Measurements from ENCODE around the gene ATP5PO.
"Not testable (repeated sequence)": the region's sequence is repeated elsewhere in the genome, so short reads cannot be mapped to it uniquely, and the experiment has no call there.

Gene ATP5PO

DNA sequence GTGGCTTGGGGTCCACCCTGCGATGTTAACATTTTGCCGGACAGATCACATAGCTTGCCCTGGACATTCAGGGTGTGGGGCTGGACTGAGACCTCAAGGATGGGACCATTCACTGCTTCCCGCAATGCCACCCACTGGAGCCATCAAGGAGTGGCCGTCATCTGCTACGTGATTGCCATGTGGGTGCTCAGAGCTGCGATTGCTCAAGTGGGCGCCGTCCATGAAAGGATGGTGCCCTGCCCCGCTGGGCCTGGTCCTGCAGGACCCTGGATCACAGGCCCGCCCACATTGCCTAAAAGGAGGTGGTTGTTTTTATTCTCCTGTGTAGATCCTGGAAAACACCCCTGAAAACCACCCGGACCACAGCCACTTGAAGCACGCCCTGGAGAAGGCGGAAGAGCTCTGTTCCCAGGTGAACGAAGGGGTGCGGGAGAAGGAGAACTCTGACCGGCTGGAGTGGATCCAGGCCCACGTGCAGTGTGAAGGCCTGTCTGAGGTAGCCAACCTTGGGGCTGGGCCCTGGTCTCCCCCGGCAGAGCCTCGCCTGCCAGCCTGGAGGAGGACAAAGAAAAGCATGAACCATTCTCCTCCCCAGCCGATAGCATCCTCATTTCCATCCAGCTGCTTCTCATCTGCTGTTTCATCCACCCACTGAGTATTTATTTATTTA, 40.4 kb downstream of the ATP5PO start:
- TF ChIP-seq, protein P1, sequence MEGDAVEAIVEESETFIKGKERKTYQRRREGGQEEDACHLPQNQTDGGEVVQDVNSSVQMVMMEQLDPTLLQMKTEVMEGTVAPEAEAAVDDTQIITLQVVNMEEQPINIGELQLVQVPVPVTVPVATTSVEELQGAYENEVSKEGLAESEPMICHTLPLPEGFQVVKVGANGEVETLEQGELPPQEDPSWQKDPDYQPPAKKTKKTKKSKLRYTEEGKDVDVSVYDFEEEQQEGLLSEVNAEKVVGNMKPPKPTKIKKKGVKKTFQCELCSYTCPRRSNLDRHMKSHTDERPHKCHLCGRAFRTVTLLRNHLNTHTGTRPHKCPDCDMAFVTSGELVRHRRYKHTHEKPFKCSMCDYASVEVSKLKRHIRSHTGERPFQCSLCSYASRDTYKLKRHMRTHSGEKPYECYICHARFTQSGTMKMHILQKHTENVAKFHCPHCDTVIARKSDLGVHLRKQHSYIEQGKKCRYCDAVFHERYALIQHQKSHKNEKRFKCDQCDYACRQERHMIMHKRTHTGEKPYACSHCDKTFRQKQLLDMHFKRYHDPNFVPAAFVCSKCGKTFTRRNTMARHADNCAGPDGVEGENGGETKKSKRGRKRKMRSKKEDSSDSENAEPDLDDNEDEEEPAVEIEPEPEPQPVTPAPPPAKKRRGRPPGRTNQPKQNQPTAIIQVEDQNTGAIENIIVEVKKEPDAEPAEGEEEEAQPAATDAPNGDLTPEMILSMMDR (IDR thresholded peaks at IDR 0.05; ENCODE audit: low read depth, low read length) = no peak
- H3K4me3 ChIP-seq (replicated peaks in 1 of 2; ENCODE audit: low read depth in 2 of 2, low read length in 2 of 2) = no peak overlapping the region
- DNase-seq (ENCODE audit: low read depth in 2 of 2) = no peak

DNA sequence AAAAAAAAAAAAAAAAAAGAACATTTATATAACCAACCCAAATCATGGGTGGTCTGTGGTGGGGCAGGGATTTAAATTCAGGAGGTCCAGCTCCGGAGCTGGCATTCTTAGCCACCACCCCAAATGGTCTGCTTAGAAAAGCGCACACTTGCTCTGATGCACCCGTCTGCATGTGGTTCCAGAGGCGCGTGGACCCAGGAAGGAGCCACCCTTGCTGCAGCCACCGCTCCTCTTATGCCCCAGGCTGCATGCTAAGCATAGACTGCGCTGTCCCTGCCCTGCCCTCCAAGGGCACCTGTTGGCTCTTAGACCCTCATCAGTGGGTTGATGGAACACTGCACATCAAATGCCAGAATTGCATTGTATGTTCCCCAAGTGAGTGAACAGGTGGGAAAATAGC, 41.4 kb downstream of the ATP5PO start:
- TF ChIP-seq, protein P1 (IDR thresholded peaks at IDR 0.05; ENCODE audit: low read depth, low read length) = no peak
- no peak for DNase-seq (ENCODE audit: low read depth in 2 of 2)
- H3K4me3 ChIP-seq (replicated peaks in 1 of 2; ENCODE audit: low read depth in 2 of 2, low read length in 2 of 2) = no peak overlapping the region

DNA sequence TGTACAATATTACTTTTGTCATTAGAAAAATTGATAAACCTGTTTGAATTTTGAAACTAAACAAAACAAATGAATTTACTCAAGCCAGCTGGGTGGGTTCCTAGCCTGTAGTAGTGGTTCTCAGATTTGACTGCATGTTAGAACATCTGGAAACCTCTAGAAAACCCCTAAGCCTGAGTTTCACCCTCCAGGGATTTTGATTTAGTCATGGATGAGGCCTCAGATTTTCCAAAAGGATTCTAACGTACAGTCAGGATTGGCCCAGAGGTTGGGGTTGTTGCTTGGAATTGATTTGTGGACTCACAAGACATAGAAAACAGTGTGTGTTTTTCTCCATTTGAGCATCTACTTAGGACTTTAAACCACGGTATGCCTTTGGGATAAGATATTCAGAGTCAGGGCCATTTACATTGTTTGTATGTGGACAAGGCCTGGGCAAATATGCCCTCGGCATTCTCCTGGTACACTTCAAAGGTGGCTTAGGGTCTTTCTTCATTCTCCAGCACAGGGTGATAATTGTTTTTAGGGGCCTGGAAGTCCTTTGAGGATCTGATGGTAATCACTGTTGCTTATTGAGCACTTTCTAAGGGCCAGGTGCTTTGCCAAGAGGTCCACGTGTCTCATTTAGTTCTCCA, 42.6 kb downstream of the ATP5PO start:
- H3K4me3 ChIP-seq (replicated peaks in 1 of 2; ENCODE audit: low read depth in 2 of 2, low read length in 2 of 2) = no peak overlapping the region
- no peak for DNase-seq (ENCODE audit: low read depth in 2 of 2)
- TF ChIP-seq, protein P1 (IDR thresholded peaks at IDR 0.05; ENCODE audit: low read depth, low read length) = no peak

DNA sequence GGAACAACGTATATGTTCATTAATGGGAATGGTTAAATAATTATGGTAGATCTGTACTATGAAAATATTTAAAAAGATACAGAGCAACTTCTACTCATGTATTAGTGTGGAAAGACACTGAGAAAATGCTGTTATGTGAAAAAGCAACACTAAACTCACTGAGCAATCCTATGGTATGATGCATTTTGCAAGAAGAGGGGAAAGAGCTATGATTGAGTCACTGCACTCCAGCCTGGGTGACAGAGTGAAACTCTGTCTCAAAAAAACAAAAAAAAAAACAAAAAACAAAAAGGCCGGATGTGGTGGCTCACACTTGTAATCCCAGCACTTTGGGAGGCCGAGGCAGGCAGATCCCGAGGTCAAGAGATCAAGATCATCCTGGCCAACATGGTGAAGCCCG, 44.4 kb downstream of the ATP5PO start:
- DNase-seq (ENCODE audit: low read depth in 2 of 2) = peak; percentile 19 to 61
- no peak overlapping the region for H3K4me3 ChIP-seq (replicated peaks in 1 of 2; ENCODE audit: low read depth in 2 of 2, low read length in 2 of 2)
- TF ChIP-seq, protein P1 (IDR thresholded peaks at IDR 0.05; ENCODE audit: low read depth, low read length) = no peak

DNA sequence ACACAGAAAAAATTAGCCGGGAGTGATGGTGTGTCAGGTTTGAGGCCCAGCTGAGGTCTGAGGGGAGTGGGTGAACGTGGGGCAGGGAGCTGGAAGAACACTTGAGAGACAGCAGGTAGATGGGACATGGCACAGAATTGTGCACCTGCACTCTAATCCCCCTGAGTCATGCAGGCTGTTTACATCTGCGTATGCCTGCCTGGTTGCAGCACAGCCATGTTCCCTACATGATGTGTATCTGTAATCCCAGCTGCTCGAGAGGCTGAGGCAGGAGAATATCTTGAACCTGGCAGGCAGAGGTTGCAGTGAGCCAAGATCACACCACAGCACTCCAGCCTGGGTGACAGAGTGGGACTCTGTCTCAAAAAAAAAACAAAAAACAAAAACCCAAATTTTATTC, 44.8 kb downstream of the ATP5PO start:
- DNase-seq (ENCODE audit: low read depth in 2 of 2) = no peak
- TF ChIP-seq, protein P1 (IDR thresholded peaks at IDR 0.05; ENCODE audit: low read depth, low read length) = no peak
- H3K4me3 ChIP-seq (replicated peaks in 1 of 2; ENCODE audit: low read depth in 2 of 2, low read length in 2 of 2) = no peak overlapping the region

DNA sequence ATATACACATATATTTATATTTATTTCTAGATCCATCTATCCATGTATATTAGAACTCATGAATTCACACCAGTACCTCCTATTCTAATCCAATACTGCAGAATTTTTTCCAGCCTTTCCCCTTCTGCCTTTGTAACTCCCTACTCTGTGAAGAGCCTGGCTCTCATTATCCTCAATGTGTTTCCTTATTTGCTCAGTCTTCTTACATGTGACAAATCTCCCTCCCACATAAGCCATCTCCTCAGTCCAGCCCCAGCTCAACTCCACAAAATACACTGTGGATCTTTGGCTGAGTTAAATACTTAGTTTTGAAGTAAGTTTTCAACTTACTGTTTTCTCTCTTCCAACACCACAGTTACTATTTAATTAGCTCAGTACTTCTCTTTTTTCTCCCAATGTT, 45.7 kb downstream of the ATP5PO start:
- no peak for DNase-seq (ENCODE audit: low read depth in 2 of 2)
- TF ChIP-seq, protein P1 (IDR thresholded peaks at IDR 0.05; ENCODE audit: low read depth, low read length) = no peak
- no peak overlapping the region for H3K4me3 ChIP-seq (replicated peaks in 1 of 2; ENCODE audit: low read depth in 2 of 2, low read length in 2 of 2)

DNA sequence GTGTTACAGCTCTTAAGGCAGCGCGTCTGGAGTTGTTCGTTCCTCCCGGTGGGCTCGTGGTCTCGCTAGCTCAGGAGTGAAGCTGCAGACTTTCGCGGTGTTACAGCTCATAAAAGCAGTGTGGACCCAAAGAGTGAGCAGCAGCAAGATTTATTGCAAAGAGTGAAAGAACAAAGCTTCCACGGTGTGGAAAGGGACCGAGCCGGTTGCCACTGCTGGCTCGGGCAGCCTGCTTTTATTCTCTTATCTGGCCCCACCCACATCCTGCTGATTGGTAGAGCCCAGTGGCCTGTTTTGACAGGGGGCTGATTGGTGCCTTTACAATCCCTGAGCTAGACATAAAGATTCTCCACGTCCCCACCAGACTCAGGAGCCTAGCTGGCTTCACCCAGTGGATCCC, 47.7 kb downstream of the ATP5PO start:
- DNase-seq (ENCODE audit: low read depth in 2 of 2); H3K4me3 ChIP-seq (replicated peaks in 1 of 2; ENCODE audit: low read depth in 2 of 2, low read length in 2 of 2): not testable (repeated sequence)
